NCI-H446 treated with DMSO at 0.1 percent for 48 hours (cell line): ENCODE measurements around the gene IYD.
"Not testable (repeated sequence)": the region's sequence is repeated elsewhere in the genome, so short reads cannot be mapped to it uniquely, and the experiment has no call there.

ENCODE experiments used
- DNase-seq: peaks from one replicate; lab custom pipeline; 2025; lab: John Stamatoyannopoulos, UW

Gene IYD

GRCh38 chr6:150352321-150353296 lies 16.2 kb upstream of the IYD start:
- DNase-seq = no peak

GRCh38 chr6:150353445-150353844 lies 15.4 kb upstream of the IYD start:
- DNase-seq = no peak

- DNase-seq = no peak
Measured at GRCh38 chr6:150354754-150355571, 13.8 kb upstream of the IYD start.

GRCh38 chr6:150355932-150356331 lies 12.9 kb upstream of the IYD start:
- DNase-seq = no peak

- no peak for DNase-seq
Measured at GRCh38 chr6:150361876-150362275, 6.9 kb upstream of the IYD start.

GRCh38 chr6:150363733-150364132 lies 5.1 kb upstream of the IYD start:
- DNase-seq = no peak

GRCh38 chr6:150366118-150366778 lies 2.6 kb upstream of the IYD start:
- no peak for DNase-seq

- DNase-seq = no peak
Measured at GRCh38 chr6:150369408-150369807, 596 bp downstream of the IYD start.

- no peak for DNase-seq
Measured at GRCh38 chr6:150370112-150370511, 1.3 kb downstream of the IYD start.

GRCh38 chr6:150371356-150371755 lies 2.5 kb downstream of the IYD start:
- DNase-seq = no peak

GRCh38 chr6:150372051-150372450 lies 3.2 kb downstream of the IYD start:
- DNase-seq = no peak

GRCh38 chr6:150373260-150373701 lies 4.5 kb downstream of the IYD start:
- no peak for DNase-seq

GRCh38 chr6:150374346-150374745 lies 5.5 kb downstream of the IYD start:
- DNase-seq = not testable (repeated sequence)

- no peak for DNase-seq
Measured at GRCh38 chr6:150377211-150377781, 8.5 kb downstream of the IYD start.

GRCh38 chr6:150380256-150380655 lies 11.4 kb downstream of the IYD start:
- no peak for DNase-seq

GRCh38 chr6:150382171-150382570 lies 13.4 kb downstream of the IYD start:
- no peak for DNase-seq

GRCh38 chr6:150391414-150391813 lies 22.6 kb downstream of the IYD start:
- DNase-seq = no peak

GRCh38 chr6:150391890-150392289 lies 23.1 kb downstream of the IYD start:
- no peak for DNase-seq

- DNase-seq = no peak
Measured at GRCh38 chr6:150392452-150393220, 23.8 kb downstream of the IYD start.

- no peak for DNase-seq
Measured at GRCh38 chr6:150394053-150394898, 25.5 kb downstream of the IYD start.
